ENCODE results near the gene TRAF5.

TRAF5 gene

GRCh38 chr1:211332036-211332616 lies 5.5 kb downstream of the TRAF5 start:
- no peak for TF ChIP-seq EZH2phosphoT487 (IDR thresholded peaks at IDR 0.05; ENCODE audit: borderline replicate concordance)
- no peak for TF ChIP-seq CTCF (conservative IDR thresholded peaks at IDR 0.05; ENCODE audit: low read length)
- Histone ChIP-seq H3F3A (ENCODE audit: low read depth) (0 out of 2 replicates have a peak, but pooled peaks cover 4% of the 10 kb centered on the region), H3K4me3 (ENCODE audit: low read length, poor library complexity, severe bottlenecking) (peak overlapping the region; percentile 82), H3K4me2 (ENCODE audit: low read depth, low read length, poor library complexity, severe bottlenecking) (peak overlapping the region; percentile 94), H3K9me3 (ENCODE audit: insufficient read depth, low read depth, low read length) (no peaks in the 10 kb centered on the region), H3K79me2 (ENCODE audit: insufficient read depth, low read length) (peaks cover 100% of the 10 kb centered on the region), H3K4me1 (ENCODE audit: insufficient read depth, low read length, poor library complexity, severe bottlenecking) (peaks cover 92% of the 10 kb centered on the region), H4K20me1 (ENCODE audit: insufficient read depth, low read length, poor library complexity, severe bottlenecking) (peaks cover 75% of the 10 kb centered on the region), H3K9me2 (replicated peaks; ENCODE audit: low read depth, low read length) (no peaks in the 10 kb centered on the region), H3K9ac (ENCODE audit: low read depth, low read length, poor library complexity, severe bottlenecking) (peak overlapping the region; percentile 40), H2AFZ (ENCODE audit: low read length) (no peak overlapping the region), H3K36me3 (ENCODE audit: insufficient read depth, low read length) (no peaks in the 10 kb centered on the region), H3K27me3 (ENCODE audit: insufficient read depth, low read length, poor library complexity, severe bottlenecking) (no peaks in the 10 kb centered on the region)

GRCh38 chr1:211332830-211333229 lies 6.2 kb downstream of the TRAF5 start:
- H3K9me3 ChIP-seq (ENCODE audit: insufficient read depth, low read depth, low read length), result no peaks in the 10 kb centered on the region
- H3K79me2 ChIP-seq (ENCODE audit: insufficient read depth, low read length), result peaks cover 100% of the 10 kb centered on the region
- H4K20me1 ChIP-seq (ENCODE audit: insufficient read depth, low read length, poor library complexity, severe bottlenecking), result peaks cover 80% of the 10 kb centered on the region
- no peak overlapping the region for H2AFZ ChIP-seq (ENCODE audit: low read length)
- peak overlapping the region; percentile 40 for H3K9ac ChIP-seq (ENCODE audit: low read depth, low read length, poor library complexity, severe bottlenecking)
- TF ChIP-seq EZH2phosphoT487 (IDR thresholded peaks at IDR 0.05; ENCODE audit: borderline replicate concordance) (no peak), CTCF (conservative IDR thresholded peaks at IDR 0.05; ENCODE audit: low read length) (no peak)
- H3K27me3 ChIP-seq (ENCODE audit: insufficient read depth, low read length, poor library complexity, severe bottlenecking), result no peaks in the 10 kb centered on the region
- no peaks in the 10 kb centered on the region for H3K9me2 ChIP-seq (replicated peaks; ENCODE audit: low read depth, low read length)
- 0 out of 2 replicates have a peak, but pooled peaks cover 4% of the 10 kb centered on the region for H3F3A ChIP-seq (ENCODE audit: low read depth)
- peaks cover 95% of the 10 kb centered on the region for H3K4me1 ChIP-seq (ENCODE audit: insufficient read depth, low read length, poor library complexity, severe bottlenecking)
- peak overlapping the region; percentile 82 for H3K4me3 ChIP-seq (ENCODE audit: low read length, poor library complexity, severe bottlenecking)
- no peaks in the 10 kb centered on the region for H3K36me3 ChIP-seq (ENCODE audit: insufficient read depth, low read length)
- H3K4me2 ChIP-seq (ENCODE audit: low read depth, low read length, poor library complexity, severe bottlenecking), result peak overlapping the region; percentile 94

GRCh38 chr1:211333906-211334305 lies 7.3 kb downstream of the TRAF5 start:
- Histone ChIP-seq H2AFZ (ENCODE audit: low read length) (no peak overlapping the region), H3K9me2 (replicated peaks; ENCODE audit: low read depth, low read length) (no peaks in the 10 kb centered on the region), H3K9me3 (ENCODE audit: insufficient read depth, low read depth, low read length) (no peaks in the 10 kb centered on the region), H3K4me1 (ENCODE audit: insufficient read depth, low read length, poor library complexity, severe bottlenecking) (peaks cover 93% of the 10 kb centered on the region), H4K20me1 (ENCODE audit: insufficient read depth, low read length, poor library complexity, severe bottlenecking) (peaks cover 80% of the 10 kb centered on the region), H3K79me2 (ENCODE audit: insufficient read depth, low read length) (peaks cover 100% of the 10 kb centered on the region), H3F3A (ENCODE audit: low read depth) (0 out of 2 replicates have a peak, but pooled peaks cover 4% of the 10 kb centered on the region), H3K4me2 (ENCODE audit: low read depth, low read length, poor library complexity, severe bottlenecking) (peak overlapping the region; percentile 94), H3K36me3 (ENCODE audit: insufficient read depth, low read length) (peaks cover 3% of the 10 kb centered on the region; the same call in 1 of the 2 replicates), H3K9ac (ENCODE audit: low read depth, low read length, poor library complexity, severe bottlenecking) (no peak overlapping the region), H3K27me3 (ENCODE audit: insufficient read depth, low read length, poor library complexity, severe bottlenecking) (no peaks in the 10 kb centered on the region), H3K4me3 (ENCODE audit: low read length, poor library complexity, severe bottlenecking) (peak overlapping the region; percentile 11)
- no peak for TF ChIP-seq EZH2phosphoT487 (IDR thresholded peaks at IDR 0.05; ENCODE audit: borderline replicate concordance)
- TF ChIP-seq CTCF (conservative IDR thresholded peaks at IDR 0.05; ENCODE audit: low read length), result no peak
